CD4-positive, alpha-beta T cell treated with Interleukin-15 for 1 hour (primary cell): ENCODE data around the gene SPATA6L.
A peak's percentile ranks its signal among the peaks of the same experiment; 100 is the strongest.
"Not testable (repeated sequence)": the region's sequence is repeated elsewhere in the genome, so short reads cannot be mapped to it uniquely, and the experiment has no call there.

Experiments
- DNase-seq: peaks from one replicate; pipeline ENCODE4 v3.0.0-alpha.2; 2020

The SPATA6L gene

DNA sequence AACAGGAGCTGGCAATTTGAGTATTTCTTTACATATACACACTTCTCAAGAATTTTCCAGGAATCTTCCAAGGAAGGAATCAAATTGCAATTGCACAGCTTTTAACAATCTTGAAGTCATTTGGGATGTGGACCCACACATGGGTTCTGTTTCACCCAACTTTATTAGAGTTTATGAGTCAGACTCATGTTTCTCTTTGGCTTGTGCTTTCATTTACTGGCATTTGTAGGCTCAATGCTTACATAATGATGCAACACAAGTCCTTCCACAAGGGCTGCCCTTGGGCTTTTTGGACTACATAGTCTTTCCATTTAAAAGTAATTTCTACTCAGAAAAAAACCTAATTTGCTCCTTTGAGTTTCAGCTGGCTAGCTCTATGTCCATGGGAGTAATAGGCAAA, 8.5 kb upstream of the SPATA6L start:
- DNase-seq: no peak

DNA sequence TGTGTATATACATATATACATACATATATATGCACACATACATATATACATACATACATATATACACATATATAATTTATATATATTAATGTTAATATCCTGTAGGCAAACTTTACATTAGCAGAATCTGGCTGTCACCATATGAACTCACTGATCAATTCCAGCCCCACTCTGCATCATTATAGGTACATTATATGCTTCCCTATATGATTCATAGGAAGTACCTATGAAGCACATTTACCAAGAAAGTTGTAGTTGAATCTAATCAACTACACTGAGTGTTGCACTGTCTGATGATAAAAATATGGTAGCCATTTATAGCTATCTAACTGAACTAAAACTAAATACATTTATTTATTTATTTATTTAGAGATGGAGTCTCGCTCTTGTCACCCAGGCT, 5.5 kb upstream of the SPATA6L start:
- no peak for DNase-seq

DNA sequence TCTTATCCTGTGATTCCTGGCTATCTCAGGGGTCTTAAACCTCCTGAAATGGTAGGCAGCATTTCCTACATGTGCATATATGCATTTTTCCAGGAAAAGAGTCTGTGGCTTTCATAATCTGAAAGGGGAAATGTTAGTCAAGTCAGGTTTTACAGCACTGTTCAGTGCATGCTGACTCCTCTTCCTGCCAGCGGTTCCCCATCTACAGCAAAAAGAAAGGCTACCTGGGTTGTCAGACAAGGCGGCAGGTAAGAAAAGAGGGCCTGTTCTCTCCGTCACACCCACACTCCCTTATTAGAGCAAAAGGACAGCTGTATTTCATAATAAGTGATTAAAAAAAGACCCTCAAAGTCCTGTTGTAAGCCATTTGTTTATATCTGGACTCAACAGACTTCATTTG, 4.3 kb upstream of the SPATA6L start:
- DNase-seq: no peak

DNA sequence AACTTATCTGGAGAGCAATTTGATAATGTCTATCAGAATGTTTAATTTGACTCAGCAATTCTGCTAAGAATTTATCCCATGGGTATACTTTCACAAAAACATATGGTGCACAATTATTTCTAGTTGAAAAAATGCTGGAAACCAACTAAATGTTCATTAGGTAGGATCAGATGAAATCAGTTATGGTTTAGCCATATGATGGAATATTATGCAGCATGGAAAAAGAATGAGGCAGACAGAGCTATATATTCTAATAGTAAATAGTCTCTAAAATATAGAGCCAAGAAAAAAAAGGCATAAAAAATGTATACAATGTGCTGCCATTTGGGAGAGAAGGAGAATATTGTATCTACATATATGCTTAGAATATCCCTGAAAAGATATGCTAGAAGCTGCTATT, 3.6 kb upstream of the SPATA6L start:
- DNase-seq: no peak

DNA sequence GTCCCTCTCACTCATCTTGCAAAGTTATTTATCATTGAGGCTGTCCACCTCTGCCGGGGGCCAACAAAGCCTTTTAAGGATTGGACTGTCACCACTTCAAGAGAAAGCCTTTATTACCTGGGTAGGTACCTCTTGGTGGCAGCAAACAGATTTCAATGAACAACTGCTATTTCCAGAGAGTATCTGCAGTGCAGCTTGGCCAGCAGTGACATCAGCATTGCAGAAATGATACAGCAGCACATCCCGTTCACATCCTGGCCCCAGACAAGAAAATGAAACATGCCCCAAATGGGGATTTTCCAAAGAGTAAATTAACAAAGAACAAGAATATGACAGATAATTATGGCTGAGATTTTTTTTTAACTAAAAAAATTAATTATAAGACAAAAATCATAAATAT, 2.3 kb upstream of the SPATA6L start:
- no peak for DNase-seq

DNA sequence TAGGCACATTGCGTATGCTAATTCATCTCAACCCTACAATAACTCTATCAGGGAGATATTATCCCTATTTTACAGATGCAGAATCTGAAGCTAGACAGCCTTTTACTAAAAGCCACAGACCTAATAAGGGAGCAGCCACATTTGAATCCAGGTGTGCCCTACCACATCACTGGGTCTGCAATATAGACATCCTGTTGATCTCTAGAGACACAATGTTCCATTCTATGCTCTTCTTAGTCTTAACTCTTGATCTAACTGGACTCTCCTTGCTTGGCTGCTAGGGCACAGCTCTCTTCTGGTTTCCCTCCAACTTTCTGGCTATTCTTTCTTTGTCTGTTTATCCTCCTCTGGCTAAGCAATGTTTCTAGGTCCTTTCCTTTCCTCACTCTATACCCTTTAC, 1.4 kb upstream of the SPATA6L start:
- no peak for DNase-seq

DNA sequence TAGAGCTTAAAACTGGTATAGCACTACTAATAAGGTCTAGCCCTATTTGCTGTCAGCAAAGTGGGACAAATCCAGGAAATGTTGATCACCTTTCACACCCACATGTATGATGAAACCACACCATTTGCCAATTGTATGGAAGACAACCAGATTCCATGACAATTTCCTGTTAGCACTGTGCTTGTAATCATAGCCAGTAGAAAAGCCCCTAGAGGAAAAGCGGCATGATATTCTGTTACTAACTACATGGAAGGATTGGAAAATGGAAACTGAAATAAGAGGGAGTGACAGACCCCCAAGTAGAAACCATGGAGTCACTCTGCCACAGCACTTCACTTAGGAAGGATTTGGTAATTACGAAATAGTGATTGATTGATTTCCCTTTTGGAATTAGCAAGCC, 923 bp downstream of the SPATA6L start:
- DNase-seq: no peak

DNA sequence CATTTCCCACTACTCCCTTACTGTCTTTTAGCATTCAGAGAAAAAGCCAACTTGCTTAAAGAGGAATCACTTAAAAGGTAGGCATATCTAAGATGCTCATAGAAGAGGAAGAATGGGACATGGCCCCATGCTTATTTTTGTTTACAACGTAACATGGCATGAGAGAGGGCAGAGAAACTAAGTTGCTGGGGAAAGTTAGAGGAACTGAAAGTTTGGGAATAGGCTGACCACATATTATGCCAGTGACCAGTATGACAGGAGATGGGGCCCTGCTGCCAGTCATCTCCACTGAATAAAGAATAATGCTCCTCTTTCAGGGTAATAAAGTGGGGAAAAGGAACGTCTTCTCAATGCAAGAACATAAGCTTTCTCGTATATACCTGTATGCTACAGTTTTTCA, 2.3 kb downstream of the SPATA6L start:
- DNase-seq: no peak

DNA sequence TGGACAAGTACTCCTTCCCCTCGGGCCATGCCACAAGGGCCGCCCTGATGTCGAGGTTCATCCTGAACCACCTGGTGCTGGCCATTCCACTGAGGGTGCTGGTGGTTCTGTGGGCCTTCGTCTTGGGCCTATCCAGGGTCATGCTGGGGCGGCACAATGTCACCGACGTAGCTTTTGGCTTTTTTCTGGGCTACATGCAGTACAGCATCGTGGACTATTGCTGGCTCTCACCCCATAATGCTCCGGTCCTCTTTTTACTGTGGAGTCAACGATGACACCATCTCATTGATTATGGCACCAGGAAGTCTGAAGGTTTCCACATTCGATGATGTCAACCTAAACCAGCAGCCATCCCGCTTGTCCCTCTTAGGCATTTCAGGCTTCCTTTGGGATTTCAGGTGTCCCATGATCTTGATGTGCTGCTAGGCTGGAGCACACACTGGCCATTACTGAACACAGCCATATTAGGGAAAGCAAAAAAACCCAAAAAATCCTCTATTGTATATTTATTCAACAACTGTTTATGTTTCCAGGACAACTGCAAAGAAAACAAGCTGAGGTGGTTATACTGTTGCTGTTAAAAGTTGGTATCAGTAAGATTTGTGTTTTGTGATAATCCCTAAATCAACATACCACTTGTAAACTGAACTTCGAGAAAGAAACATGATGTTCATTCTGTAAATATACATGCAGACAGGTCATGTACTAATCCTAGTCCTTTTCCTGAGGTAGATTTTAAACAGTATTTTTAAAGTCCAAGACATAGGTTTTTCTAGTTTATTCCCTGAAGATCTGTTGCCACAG, 3.1 kb downstream of the SPATA6L start:
- DNase-seq: no peak

DNA sequence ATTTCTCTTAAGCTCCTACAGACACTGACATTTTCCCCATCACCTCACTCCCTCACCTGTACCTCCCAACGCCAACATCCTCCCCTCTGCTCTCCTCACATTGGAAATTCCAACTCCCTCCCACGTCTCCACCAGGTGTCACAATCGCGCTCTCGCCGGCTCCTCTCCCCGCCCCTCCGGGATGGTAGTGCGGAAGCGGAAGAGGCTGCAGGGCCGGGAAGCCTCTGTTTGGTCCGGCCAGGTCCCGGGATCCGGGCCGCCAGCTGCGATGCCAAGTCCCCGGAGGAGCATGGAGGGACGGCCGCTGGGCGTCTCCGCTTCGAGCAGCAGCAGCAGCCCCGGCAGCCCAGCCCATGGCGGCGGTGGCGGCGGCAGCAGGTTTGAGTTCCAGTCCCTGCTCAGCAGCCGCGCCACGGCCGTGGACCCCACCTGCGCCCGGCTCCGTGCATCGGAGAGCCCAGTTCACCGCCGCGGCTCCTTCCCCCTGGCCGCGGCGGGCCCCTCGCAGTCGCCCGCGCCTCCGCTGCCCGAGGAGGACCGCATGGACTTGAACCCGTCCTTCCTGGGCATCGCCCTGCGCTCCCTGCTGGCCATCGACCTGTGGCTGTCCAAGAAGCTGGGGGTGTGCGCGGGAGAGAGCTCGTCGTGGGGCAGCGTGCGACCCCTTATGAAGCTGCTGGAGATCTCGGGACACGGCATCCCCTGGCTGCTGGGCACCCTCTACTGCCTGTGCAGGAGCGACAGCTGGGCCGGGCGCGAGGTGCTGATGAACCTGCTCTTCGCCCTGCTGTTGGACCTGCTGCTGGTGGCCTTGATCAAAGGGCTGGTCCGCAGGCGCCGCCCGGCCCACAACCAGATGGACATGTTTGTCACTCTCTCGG, 3.9 kb downstream of the SPATA6L start, which contains the start of gene PLPP6:
PLPP6 (plus strand) TSS at position 187 of the 881 bp plus-strand sequence; CDS start at position 269, 82 bp downstream.
- peak; percentile 71 for DNase-seq

DNA sequence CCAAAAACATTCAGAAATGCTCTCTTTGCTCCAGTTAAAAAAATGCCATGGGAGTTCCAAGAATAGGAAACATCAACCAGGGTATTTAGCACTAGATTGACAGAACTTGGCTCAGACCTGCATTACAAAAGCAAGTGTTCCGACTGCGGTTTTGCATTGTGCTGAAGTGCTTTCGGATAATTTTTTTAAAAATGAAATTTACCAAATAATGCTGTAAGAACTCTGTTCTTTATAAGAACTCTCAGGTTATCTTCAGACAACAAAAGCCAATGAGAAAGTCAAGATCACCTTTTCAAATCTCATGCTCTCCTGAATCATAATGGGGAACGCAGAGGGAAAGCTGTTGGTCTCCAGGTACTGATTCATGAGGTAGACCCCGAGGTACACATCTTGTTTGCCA, 4.7 kb downstream of the SPATA6L start:
- no peak for DNase-seq

DNA sequence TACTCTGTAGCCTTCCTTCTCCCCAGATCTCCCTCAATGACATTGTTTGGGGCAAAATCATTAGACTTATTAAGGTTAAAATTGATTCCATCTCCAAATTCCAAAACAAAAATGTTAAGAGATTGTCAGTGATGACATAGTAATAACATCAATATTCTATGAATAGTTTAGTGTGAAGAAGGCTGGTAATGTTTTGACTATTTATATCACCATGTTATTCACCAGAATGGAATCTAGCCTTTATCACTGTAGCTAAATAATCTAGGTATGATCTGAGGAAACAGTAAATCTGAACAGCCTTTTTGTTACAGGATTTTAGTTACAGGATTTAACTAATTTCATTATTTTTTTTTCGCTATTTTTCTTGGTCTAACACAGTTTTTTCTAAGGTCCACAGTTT, 5.1 kb downstream of the SPATA6L start:
- no peak for DNase-seq

DNA sequence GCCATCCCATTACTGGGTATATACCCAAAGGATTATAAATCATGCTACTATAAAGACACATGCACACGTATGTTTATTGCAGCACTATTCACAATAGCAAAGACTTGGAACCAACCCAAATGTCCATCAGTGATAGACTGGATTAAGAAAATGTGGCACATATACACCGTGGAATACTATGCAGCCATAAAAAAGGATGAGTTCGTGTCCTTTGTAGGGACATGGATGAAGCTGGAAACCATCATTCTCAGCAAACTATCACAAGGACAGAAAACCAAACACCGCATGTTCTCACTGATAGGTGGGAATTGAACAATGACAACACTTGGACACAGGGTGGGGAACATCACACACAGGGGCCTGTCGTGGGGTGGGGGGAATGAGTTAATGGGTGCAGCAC, 5.6 kb downstream of the SPATA6L start:
- DNase-seq: not testable (repeated sequence)

DNA sequence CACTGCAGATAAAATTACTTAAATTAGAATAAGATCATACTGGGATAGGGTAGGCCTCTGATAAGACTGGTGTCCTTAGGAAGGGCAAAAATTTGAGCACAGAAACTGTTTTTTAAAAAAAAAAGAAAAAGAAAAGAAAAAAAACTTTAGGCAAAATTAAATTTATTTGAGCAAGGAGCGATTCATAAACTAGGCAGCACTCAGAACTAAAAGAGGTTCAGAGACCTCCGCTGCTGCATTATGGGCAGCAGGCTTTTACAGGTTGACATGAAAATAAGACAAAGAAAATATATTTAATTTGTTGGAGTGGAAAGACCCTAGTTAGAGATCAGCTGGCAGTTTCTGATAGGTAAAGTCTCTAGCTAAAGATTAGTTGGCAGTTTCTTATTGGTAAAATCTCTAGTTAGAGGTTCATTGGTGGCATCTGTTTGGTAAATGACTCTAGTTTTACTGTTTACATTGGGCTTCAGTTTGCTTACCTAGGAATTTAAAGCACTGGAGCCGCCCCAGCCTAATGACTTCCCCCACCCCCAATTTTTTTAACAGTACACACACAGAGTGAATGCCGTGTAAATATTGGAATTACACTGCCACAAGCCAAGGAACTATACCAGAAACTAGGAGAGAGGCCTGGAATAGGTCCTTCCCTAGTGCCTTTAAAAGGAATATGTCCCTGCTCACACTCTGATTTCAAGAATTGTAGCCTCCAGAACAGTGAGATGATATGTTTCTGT, 8.7 kb downstream of the SPATA6L start:
- no peak for DNase-seq

DNA sequence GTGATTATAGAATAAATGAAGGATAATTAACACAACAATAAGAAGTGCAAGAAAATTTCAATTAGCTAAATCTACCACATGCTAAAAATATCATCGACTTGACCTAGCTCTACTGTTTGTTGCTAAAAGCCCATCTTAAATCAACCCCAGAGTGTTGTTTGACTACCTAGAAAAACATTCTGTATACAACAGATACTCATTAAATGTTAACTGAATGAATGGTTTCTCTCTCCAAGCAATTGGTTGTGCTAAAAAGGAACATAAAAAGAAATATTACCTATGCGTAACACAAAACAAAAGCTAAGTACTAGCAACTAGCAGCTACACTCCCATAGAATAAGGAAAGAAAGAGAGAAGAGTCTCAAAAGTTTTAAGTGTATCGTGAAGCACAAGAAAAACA, 9.7 kb downstream of the SPATA6L start:
- DNase-seq: no peak

DNA sequence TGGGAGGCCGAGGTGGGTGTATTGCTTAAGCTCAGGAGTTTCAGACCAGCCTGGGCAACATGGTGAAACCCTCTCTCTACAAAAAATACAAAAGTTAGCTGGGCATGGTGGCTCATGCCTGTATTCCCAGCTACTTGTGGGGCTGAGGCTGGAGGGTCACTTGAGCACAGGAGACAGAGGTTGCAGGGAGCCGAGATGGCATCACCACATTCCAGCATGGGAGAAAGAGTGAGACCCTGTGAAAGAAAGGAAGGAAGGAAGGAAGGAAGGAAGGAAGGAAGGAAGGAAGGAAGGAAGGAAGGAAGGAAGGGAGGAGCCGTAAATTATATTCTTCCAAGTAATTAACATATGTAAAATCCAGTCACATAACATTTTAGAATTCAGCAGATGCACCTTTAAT, 10.1 kb downstream of the SPATA6L start:
- not testable (repeated sequence) for DNase-seq

DNA sequence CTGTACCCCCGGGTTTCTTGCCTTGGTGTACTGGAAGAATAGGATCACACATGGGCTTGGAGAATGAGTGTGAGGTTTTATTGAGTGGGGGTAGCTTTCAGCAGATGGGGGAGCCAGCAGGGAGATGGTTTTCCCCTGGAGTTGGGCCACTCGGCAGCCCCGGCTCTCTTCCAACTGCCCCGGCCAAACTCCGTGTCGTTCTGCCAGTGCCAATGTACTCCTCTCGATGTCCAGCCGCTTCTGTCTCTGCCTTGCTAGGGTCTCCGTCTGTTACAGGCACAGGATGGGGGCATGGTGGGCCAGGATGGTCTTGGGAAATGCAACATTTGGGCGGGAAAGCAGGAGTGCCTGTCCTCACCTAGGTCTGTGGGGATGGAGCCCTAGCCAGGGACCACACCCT, 11.7 kb downstream of the SPATA6L start:
- DNase-seq: no peak

DNA sequence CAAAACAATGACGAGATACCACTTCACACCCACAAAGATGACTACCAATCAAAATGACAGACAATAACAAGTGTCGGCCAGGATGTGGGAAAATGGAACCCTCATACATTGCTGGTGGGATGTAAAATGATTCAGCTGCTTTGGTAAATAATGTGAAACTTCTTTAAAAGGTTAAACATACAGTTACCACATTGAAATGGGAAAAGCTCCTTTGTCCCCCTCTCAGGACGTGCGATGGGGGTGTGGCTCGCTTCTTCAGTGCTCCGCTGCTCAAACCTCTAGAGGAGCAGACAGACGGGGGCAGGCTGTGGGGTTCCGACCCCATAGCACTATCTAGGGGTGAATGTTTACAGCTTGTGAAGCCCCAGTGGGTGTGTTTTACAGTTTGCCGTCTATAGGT, 12.2 kb downstream of the SPATA6L start:
- DNase-seq: no peak

DNA sequence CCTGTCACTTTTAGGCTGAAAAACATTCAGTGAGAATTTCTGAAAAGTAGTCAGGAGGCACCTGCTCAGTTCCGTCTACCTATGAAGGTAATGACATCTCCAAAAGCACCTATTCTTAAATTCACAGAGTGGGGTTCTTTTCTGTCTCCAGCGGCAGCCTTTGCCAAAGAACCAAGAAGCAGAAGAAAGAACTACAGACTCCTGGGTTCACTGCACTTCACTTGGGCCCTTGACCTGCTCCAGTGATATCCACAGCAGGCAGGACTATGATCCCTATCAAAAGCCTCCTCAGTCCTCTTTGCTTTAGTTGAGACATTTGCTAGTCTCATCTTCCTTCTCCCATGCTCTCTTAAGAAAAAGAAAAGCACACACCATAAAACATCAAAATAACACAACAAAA, 23.9 kb downstream of the SPATA6L start:
- DNase-seq: no peak

DNA sequence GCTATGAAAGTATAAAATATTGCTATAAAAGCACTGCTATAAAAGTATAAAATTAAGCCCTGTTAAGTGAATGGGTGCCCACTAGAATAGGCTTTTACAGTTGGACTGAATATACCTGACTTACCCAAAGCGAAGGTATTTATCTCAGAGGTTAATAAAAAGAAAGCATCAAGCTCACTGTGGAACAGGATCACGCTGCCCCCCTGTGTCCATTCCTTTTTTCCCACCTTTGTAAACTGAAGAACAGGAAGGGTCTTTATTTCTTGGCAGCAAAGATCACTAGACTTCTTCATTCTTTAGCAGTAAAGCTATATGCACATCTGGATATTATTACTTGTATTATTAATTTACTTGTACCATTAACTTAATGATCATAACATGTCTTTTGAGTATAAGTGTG, 26.3 kb downstream of the SPATA6L start:
- DNase-seq: peak; percentile 24

DNA sequence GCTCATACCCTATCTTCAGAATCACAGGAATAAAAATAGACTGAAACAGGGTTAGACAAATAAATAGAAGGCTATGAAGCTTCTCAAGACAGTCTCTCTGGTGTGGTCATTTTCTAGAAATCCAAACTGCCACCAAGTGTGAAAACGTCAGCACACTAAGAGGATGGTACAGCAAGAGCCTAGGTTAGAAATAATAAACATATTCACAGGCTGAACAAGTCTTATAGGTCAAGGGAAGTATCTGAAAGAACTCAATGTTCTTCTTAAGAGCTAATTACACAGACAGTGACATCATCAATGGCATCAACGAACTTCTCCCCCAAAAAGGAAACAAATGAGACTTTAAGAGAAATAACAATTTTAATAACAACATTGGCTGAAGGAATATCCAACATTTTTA, 26.9 kb downstream of the SPATA6L start:
- DNase-seq: no peak

DNA sequence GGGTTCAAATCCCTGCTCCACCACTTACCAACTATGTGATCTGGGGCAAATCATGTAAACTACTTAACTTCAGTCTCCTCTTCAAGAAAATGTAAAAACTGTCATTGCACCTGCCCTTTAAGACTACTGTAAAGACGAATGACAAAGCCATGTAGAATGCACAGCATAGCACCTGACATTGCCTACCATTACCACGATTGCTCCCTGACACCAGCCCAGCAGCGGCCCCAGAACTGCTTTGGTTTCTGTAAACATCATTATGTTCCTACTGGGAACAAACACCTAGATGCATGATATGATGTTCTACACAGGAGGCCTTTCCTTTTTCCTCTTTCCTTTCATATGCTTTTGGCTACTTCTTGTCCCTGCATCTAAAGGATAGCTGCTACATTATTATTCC, 27.3 kb downstream of the SPATA6L start:
- no peak for DNase-seq

DNA sequence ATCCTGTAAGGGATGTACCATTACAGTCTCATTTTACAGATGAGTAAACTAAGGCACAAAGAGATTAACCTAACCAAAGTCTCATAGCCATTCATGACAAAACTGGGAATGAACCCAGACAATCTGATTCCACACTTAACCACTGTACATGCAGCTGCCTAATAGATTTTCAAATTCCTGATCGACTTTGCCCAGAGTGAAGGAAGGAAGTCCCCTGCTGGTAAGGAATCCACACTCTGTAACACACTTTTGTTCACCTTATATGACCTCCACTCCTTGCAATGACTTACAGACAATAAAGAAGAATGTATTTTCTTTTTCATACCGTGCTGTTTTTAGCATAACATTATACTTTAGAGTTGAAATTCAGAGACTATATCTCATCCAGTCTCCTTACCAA, 35.4 kb downstream of the SPATA6L start:
- no peak for DNase-seq

DNA sequence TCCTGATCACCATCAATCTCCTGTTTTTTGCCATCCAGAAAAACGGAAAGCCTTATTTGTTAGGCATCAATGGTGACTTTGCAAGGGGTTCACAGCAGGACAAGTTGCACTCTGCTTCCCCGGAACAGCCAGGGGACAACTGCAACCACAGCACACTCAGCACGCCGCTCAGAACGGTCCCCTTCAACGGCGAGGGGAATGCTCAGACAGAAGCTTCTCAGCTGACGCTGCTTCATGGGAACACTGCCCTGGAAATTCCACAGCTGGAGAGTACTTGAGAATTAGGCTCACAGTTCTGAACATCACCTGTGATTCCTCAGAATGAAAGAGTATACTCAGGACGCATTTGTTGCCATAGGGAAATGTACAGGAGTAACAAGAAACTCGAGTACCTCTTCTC, 44.3 kb downstream of the SPATA6L start:
- DNase-seq: no peak
